SK-N-SH (cell line): Measurements from ENCODE around the gene CDC16. TPM values are rescaled to one million over a fixed set of nuclear protein-coding genes. Genes with fewer than 3 reads are reported as not detected.

Source experiments
- CTCF ChIA-PET: fragments of 300-600, 350-600 bp; formaldehyde crosslinking; extraction: SDS; loops from one replicate; lab custom pipeline; 2021; lab: Yijun Ruan, JAX
- POLR2A ChIA-PET: fragments of 350-600 bp; sonication (Branson Sonifier 250); formaldehyde crosslinking; extraction: SDS; loops from one replicate; lab custom pipeline; 2020; ENCODE audit warnings: antibody characterized with exemption, inconsistent platforms; lab: Yijun Ruan, JAX
- DNase-seq: peaks from one replicate; pipeline ENCODE4 v3.0.0; 2012
- H2AFZ ChIP-seq: fragments of 200-600 bp; sonication (generic); 2 replicates; pipeline ENCODE4 v1.8.1; 2016; ENCODE audit warnings: antibody characterized with exemption, mild to moderate bottlenecking, low read depth
- H3F3A ChIP-seq: fragments of 200-600 bp; sonication (generic); replicated peaks from 2 replicates; pipeline ENCODE3; 2016; ENCODE audit warnings: antibody characterized with exemption, mild to moderate bottlenecking; ENCODE audit not compliant: insufficient read depth
- H3K27ac ChIP-seq, 2 experiments: fragments of 200-500 bp in 1 of 2; fragments of 200-600 bp in 1 of 2; sonication (Bioruptor generic) in 1 of 2; sonication (generic), shearing (Covaris generic) in 1 of 2; 2 replicates each; pipeline versions ENCODE4 v1.5.1 to v1.6.1; 2014 to 2016; ENCODE audit warnings: low read depth in 2 of 2, inconsistent platforms in 1 of 2, low read length in 1 of 2, mild to moderate bottlenecking in 1 of 2, mixed read lengths in 1 of 2
- H3K27me3 ChIP-seq: fragments of 200-600 bp; sonication (generic), shearing (Covaris generic); 2 replicates; pipeline ENCODE4 v1.6.1; 2016; ENCODE audit warnings: mixed run types; ENCODE audit not compliant: insufficient read depth
- H3K36me3 ChIP-seq, 2 experiments: fragments of 200-500 bp in 1 of 2; fragments of 200-600 bp in 1 of 2; sonication (Bioruptor generic) in 1 of 2; sonication (generic) in 1 of 2; replicated peaks in 1 of 2; 2 replicates each; pipeline versions ENCODE3 to v1.5.1; 2014 to 2016; ENCODE audit warnings: low read length in 1 of 2, mild to moderate bottlenecking in 1 of 2; ENCODE audit not compliant: insufficient read depth in 2 of 2, control insufficient read depth in 1 of 2
- H3K4me1 ChIP-seq, 2 experiments: fragments of 200-500 bp in 1 of 2; fragments of 200-600 bp in 1 of 2; sonication (Bioruptor generic) in 1 of 2; sonication (generic), shearing (Covaris generic) in 1 of 2; 2 replicates each; pipeline versions ENCODE4 v1.5.1 to v1.6.1; 2014 to 2016; ENCODE audit warnings: low read depth in 1 of 2, low read length in 1 of 2, mixed run types in 1 of 2; ENCODE audit not compliant: insufficient read depth in 2 of 2, control insufficient read depth in 1 of 2
- H3K4me2 ChIP-seq: fragments of 200-600 bp; sonication (generic), shearing (Covaris generic); 2 replicates; pipeline ENCODE4 v1.6.1; 2017; ENCODE audit warnings: mixed run types
- H3K4me3 ChIP-seq, 2 experiments: fragments of 200-500 bp in 1 of 2; fragments of 200-600 bp in 1 of 2; sonication (Bioruptor generic) in 1 of 2; sonication (generic), shearing (Covaris generic) in 1 of 2; 2 replicates each; pipeline versions ENCODE4 v1.5.1 to v1.8.1; 2014 to 2016; ENCODE audit warnings: low read depth in 2 of 2, inconsistent platforms in 1 of 2, low read length in 1 of 2, mild to moderate bottlenecking in 1 of 2, mixed read lengths in 1 of 2, moderate library complexity in 1 of 2
- H3K79me2 ChIP-seq: fragments of 200-600 bp; sonication (generic); 2 replicates; pipeline ENCODE4 v1.8.1; 2017; ENCODE audit warnings: mild to moderate bottlenecking; ENCODE audit not compliant: insufficient read depth
- H3K9ac ChIP-seq: fragments of 200-600 bp; sonication (generic); 2 replicates; pipeline ENCODE4 v1.6.1; 2017; ENCODE audit warnings: mixed run types
- H3K9me2 ChIP-seq: fragments of 200-600 bp; sonication (generic); 2 replicates; pipeline ENCODE4 v1.6.1; 2017; ENCODE audit warnings: mixed run types
- H3K9me3 ChIP-seq: fragments of 200-600 bp; sonication (generic); 2 replicates; pipeline ENCODE4 v1.6.1; 2017; ENCODE audit warnings: mixed run types, mild to moderate bottlenecking, moderate library complexity
- H4K20me1 ChIP-seq: fragments of 200-600 bp; sonication (generic); 2 replicates; pipeline ENCODE4 v1.6.1; 2017; ENCODE audit warnings: mild to moderate bottlenecking, mixed run types; ENCODE audit not compliant: insufficient read depth
- EP300 ChIP-seq, 2 experiments: IDR thresholded peaks; 2 replicates each; pipeline versions ENCODE4 v1.4.0 to v1.6.1; 2012; ENCODE audit warnings: borderline replicate concordance in 1 of 2, low read depth in 1 of 2, low read length in 1 of 2
- EZH2phosphoT487 ChIP-seq: fragments of 200-600 bp; sonication (generic); IDR thresholded peaks from 2 replicates; pipeline ENCODE4 v1.6.1; 2017; ENCODE audit warnings: low read depth, mixed run types, mild to moderate bottlenecking, antibody characterized with exemption, moderate library complexity, borderline replicate concordance
- FOSL2 ChIP-seq: IDR thresholded peaks from 2 replicates; pipeline ENCODE4 v1.4.0; 2012; ENCODE audit warnings: low read depth, mild to moderate bottlenecking, moderate library complexity, borderline replicate concordance
- JUND ChIP-seq: IDR thresholded peaks from 2 replicates; pipeline ENCODE4 v1.4.0; 2012
- MEF2A ChIP-seq: IDR thresholded peaks from 2 replicates; pipeline ENCODE4 v1.4.0; 2012; ENCODE audit warnings: low read depth, borderline replicate concordance
- NFIC ChIP-seq: IDR thresholded peaks from 2 replicates; pipeline ENCODE4 v1.4.0; 2012; ENCODE audit warnings: borderline replicate concordance
- RCOR1 ChIP-seq: fragments of 150-350 bp; IDR thresholded peaks from 2 replicates; pipeline ENCODE4 v1.6.1; 2017; ENCODE audit warnings: antibody characterized with exemption, low read length
- RXRA ChIP-seq: IDR thresholded peaks from 2 replicates; pipeline ENCODE4 v1.4.0; 2012; ENCODE audit warnings: low read depth, mild to moderate bottlenecking, borderline replicate concordance
- SIN3A ChIP-seq: IDR thresholded peaks from 2 replicates; pipeline ENCODE4 v1.6.1; 2012; ENCODE audit warnings: low read depth, mild to moderate bottlenecking, low read length, moderate library complexity, borderline replicate concordance
- SMC3 ChIP-seq: IDR thresholded peaks from 2 replicates; pipeline ENCODE4 v1.6.1; 2012; ENCODE audit warnings: low read depth, low read length, improper control_type of control experiment
- TCF12 ChIP-seq: IDR thresholded peaks from 2 replicates; pipeline ENCODE4 v1.4.0; 2012
- YY1 ChIP-seq: IDR thresholded peaks from 2 replicates; pipeline ENCODE4 v1.4.0; 2012; ENCODE audit warnings: low read depth, mild to moderate bottlenecking
- WGBS: methylation state at CpG from one replicate; pipeline ENCODE4 v1.1.6; 2017; ENCODE audit warnings: low lambda C conversion rate; 5-methylcytosine and 5-hydroxymethylcytosine counted together
- polyA plus RNA-seq, 3 experiments: library from polyadenylated mRNA; depleted of rRNA; stranded (reverse); fragments of >200 nt; gene quantifications; 2 replicates each; pipeline ENCODE4 v1.2.3, GENCODE V29; 2012
- TF ChIP-seq, protein P1 (sequence below): IDR thresholded peaks from 2 replicates; pipeline ENCODE4 v1.4.0; 2012; ENCODE audit warnings: low read depth, borderline replicate concordance
- TF ChIP-seq, protein P2 (sequence below): fragments of 150-350 bp; IDR thresholded peaks from 2 replicates; pipeline ENCODE4 v1.6.1; 2016; ENCODE audit warnings: mild to moderate bottlenecking, low read depth, low read length
- TF ChIP-seq, protein P3 (sequence below): fragments of 200-600 bp; sonication (generic); IDR thresholded peaks from 2 replicates; pipeline ENCODE4 v1.6.1; 2017; ENCODE audit warnings: antibody characterized with exemption, mild to moderate bottlenecking, moderate library complexity
- TF ChIP-seq, protein P4 (sequence below): IDR thresholded peaks from 2 replicates; pipeline ENCODE4; 2012

Gene CDC16
- polyA plus RNA-seq, 1 of the 3 experiments (the other 2 are of a cell fraction), result 56.9 TPM

DNA sequence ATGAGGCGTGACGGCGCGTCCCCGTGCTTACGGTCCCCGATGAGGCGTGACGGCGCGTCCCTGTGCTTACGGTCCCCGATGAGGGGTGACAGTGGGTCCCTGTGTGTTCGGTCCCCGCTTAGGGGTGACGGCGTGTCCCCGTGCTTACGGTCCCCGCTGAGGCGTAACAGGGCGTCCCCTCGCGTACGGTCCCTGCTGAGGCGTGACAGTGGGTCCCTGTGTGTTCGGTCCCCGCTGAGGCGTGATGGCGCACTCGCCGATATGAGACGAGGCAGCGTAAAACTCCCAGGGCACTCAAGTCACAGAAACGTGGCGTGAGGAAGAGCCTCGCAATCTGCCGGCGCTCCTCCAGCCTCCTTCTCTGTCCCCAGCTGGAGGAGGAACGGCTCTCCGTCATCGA lies 34.7 kb upstream of the CDC16 start:
- no peaks in the 10 kb centered on the region for H3K9me3 ChIP-seq
- H3K27ac ChIP-seq, result no peak overlapping the region
- CTCF ChIA-PET, result no interaction called here
- POLR2A ChIA-PET, result no interaction called here
- TF ChIP-seq, protein P1, sequence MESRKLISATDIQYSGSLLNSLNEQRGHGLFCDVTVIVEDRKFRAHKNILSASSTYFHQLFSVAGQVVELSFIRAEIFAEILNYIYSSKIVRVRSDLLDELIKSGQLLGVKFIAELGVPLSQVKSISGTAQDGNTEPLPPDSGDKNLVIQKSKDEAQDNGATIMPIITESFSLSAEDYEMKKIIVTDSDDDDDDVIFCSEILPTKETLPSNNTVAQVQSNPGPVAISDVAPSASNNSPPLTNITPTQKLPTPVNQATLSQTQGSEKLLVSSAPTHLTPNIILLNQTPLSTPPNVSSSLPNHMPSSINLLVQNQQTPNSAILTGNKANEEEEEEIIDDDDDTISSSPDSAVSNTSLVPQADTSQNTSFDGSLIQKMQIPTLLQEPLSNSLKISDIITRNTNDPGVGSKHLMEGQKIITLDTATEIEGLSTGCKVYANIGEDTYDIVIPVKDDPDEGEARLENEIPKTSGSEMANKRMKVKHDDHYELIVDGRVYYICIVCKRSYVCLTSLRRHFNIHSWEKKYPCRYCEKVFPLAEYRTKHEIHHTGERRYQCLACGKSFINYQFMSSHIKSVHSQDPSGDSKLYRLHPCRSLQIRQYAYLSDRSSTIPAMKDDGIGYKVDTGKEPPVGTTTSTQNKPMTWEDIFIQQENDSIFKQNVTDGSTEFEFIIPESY, result no peak
- no peak for TF ChIP-seq MEF2A
- TF ChIP-seq, protein P2, sequence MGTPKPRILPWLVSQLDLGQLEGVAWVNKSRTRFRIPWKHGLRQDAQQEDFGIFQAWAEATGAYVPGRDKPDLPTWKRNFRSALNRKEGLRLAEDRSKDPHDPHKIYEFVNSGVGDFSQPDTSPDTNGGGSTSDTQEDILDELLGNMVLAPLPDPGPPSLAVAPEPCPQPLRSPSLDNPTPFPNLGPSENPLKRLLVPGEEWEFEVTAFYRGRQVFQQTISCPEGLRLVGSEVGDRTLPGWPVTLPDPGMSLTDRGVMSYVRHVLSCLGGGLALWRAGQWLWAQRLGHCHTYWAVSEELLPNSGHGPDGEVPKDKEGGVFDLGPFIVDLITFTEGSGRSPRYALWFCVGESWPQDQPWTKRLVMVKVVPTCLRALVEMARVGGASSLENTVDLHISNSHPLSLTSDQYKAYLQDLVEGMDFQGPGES, result no peak
- no peaks in the 10 kb centered on the region; the same call in 1 of the 2 replicates for H3K27me3 ChIP-seq
- H3K4me1 ChIP-seq, result no peaks in the 10 kb centered on the region; a peak in 1 of 4 replicates
- H3K4me3 ChIP-seq, result no peak overlapping the region
- no peaks in the 10 kb centered on the region for H3K79me2 ChIP-seq
- H3K4me2 ChIP-seq, result no peak overlapping the region
- DNase-seq, result no peak
- no peaks in the 10 kb centered on the region for H3F3A ChIP-seq
- no peak overlapping the region for H2AFZ ChIP-seq
- H3K36me3 ChIP-seq, result no peaks in the 10 kb centered on the region
- no peaks in the 10 kb centered on the region for H4K20me1 ChIP-seq
- H3K9ac ChIP-seq, result no peak overlapping the region
- H3K9me2 ChIP-seq, result no peaks in the 10 kb centered on the region
- WGBS, result 30% methylated on average over 2 of the region's 42 CpGs

DNA sequence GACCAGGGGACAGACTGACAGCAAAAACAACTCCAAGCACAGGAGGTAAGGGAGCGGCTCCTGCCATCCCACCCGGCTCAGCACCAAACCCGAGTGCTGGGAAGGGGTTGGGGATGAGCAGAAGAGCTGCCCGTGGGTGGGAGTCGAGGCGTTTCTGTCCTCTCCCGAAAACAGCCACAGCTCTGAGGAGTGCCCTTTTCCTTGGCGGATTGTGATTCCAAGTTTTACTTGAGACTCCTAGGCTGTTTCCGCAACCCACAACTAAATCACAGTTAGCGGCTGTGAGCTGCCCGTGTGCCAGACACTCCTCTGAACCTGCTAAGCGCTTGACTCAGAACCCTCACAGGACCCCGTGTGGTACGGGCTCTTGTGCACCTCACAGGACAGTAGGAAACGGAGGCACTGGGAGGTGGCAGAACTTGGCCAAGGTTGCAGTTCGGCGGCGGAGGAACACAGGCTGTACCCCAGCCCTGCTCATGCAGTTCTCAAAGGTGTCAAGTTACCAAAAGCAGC lies 34.2 kb upstream of the CDC16 start:
- WGBS, result 85% methylated on average over 16 of the region's 18 CpGs
- no peaks in the 10 kb centered on the region; a peak in 1 of 4 replicates for H3K4me1 ChIP-seq
- H3K4me3 ChIP-seq, result no peak overlapping the region
- H4K20me1 ChIP-seq, result no peaks in the 10 kb centered on the region
- no peak for DNase-seq
- H3K27me3 ChIP-seq, result no peaks in the 10 kb centered on the region; the same call in 1 of the 2 replicates
- H3K4me2 ChIP-seq, result no peak overlapping the region
- H3F3A ChIP-seq, result no peaks in the 10 kb centered on the region
- no peaks in the 10 kb centered on the region for H3K36me3 ChIP-seq
- ChIA-PET CTCF (no interaction called here), POLR2A (no interaction called here)
- H3K9me2 ChIP-seq, result no peaks in the 10 kb centered on the region
- no peaks in the 10 kb centered on the region for H3K79me2 ChIP-seq
- no peak overlapping the region for H3K27ac ChIP-seq
- no peaks in the 10 kb centered on the region for H3K9me3 ChIP-seq
- H2AFZ ChIP-seq, result no peak overlapping the region
- H3K9ac ChIP-seq, result no peak overlapping the region
- TF ChIP-seq YY1 (no peak), TCF12 (no peak), FOSL2 (no peak), SMC3 (no peak), RXRA (no peak), RCOR1 (no peak), EZH2phosphoT487 (no peak), NFIC (no peak), EP300 (IDR thresholded peaks at IDR 0.05; ENCODE audit: borderline replicate concordance in 1 of 2, low read depth in 1 of 2, low read length in 1 of 2) (no peak), JUND (no peak), SIN3A (no peak)
- TF ChIP-seq, protein P3, sequence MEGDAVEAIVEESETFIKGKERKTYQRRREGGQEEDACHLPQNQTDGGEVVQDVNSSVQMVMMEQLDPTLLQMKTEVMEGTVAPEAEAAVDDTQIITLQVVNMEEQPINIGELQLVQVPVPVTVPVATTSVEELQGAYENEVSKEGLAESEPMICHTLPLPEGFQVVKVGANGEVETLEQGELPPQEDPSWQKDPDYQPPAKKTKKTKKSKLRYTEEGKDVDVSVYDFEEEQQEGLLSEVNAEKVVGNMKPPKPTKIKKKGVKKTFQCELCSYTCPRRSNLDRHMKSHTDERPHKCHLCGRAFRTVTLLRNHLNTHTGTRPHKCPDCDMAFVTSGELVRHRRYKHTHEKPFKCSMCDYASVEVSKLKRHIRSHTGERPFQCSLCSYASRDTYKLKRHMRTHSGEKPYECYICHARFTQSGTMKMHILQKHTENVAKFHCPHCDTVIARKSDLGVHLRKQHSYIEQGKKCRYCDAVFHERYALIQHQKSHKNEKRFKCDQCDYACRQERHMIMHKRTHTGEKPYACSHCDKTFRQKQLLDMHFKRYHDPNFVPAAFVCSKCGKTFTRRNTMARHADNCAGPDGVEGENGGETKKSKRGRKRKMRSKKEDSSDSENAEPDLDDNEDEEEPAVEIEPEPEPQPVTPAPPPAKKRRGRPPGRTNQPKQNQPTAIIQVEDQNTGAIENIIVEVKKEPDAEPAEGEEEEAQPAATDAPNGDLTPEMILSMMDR, result no peak
- TF ChIP-seq, protein P2, result no peak
- TF ChIP-seq, protein P4, sequence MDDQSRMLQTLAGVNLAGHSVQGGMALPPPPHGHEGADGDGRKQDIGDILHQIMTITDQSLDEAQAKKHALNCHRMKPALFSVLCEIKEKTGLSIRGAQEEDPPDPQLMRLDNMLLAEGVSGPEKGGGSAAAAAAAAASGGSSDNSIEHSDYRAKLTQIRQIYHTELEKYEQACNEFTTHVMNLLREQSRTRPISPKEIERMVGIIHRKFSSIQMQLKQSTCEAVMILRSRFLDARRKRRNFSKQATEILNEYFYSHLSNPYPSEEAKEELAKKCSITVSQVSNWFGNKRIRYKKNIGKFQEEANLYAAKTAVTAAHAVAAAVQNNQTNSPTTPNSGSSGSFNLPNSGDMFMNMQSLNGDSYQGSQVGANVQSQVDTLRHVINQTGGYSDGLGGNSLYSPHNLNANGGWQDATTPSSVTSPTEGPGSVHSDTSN, result no peak
